ENCODE results near the gene ME3.
A peak's percentile ranks its signal among the peaks of the same experiment; 100 is the strongest.

GRCh38 chr11:86519064-86519911 lies 153.1 kb downstream of the ME3 start:
- TF ChIP-seq TAF1 (IDR thresholded peaks at IDR 0.05; ENCODE audit: borderline replicate concordance, insufficient read depth, low read length) (0 out of 2 replicates have a peak, but pooled peaks have one; percentile 39), POLR2AphosphoS5 (IDR thresholded peaks at IDR 0.05; ENCODE audit: low read depth, low read length) (no peak)
- TF ChIP-seq, protein P1, sequence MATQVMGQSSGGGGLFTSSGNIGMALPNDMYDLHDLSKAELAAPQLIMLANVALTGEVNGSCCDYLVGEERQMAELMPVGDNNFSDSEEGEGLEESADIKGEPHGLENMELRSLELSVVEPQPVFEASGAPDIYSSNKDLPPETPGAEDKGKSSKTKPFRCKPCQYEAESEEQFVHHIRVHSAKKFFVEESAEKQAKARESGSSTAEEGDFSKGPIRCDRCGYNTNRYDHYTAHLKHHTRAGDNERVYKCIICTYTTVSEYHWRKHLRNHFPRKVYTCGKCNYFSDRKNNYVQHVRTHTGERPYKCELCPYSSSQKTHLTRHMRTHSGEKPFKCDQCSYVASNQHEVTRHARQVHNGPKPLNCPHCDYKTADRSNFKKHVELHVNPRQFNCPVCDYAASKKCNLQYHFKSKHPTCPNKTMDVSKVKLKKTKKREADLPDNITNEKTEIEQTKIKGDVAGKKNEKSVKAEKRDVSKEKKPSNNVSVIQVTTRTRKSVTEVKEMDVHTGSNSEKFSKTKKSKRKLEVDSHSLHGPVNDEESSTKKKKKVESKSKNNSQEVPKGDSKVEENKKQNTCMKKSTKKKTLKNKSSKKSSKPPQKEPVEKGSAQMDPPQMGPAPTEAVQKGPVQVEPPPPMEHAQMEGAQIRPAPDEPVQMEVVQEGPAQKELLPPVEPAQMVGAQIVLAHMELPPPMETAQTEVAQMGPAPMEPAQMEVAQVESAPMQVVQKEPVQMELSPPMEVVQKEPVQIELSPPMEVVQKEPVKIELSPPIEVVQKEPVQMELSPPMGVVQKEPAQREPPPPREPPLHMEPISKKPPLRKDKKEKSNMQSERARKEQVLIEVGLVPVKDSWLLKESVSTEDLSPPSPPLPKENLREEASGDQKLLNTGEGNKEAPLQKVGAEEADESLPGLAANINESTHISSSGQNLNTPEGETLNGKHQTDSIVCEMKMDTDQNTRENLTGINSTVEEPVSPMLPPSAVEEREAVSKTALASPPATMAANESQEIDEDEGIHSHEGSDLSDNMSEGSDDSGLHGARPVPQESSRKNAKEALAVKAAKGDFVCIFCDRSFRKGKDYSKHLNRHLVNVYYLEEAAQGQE (IDR thresholded peaks at IDR 0.05; ENCODE audit: insufficient read depth in 1 of 2, low read depth in 2 of 2, low read length in 2 of 2) = no peak; a peak in 1 of 4 replicates

Data from PFSK-1 (cell line).